Coronary artery (tissue), 2 donors: ENCODE measurements around the gene TEAD1.

ENCODE experiments used
- DNase-seq: peaks from one replicate; pipeline ENCODE4 v3.0.0-alpha.2; 2017; ENCODE audit warnings: low spot score
- H3K27ac ChIP-seq, 2 donors: fragments of 200-600 bp; sonication (generic); one replicate each; pipeline ENCODE4 v1.5.1; 2016 to 2019
- H3K4me3 ChIP-seq: fragments of 200-600 bp; sonication (generic); 2 replicates; pipeline ENCODE4 v1.5.1; 2016; ENCODE audit warnings: mild to moderate bottlenecking, moderate library complexity
- TF ChIP-seq, protein P1 (sequence below): fragments of 200-600 bp; sonication (generic); IDR thresholded peaks from one replicate; pipeline ENCODE4 v1.5.1; 2019; ENCODE audit warnings: antibody characterized with exemption

Gene TEAD1

GRCh38 chr11:12794576-12795230 is 120.5 kb downstream of the TEAD1 start:
- no peak for DNase-seq
- TF ChIP-seq, protein P1, sequence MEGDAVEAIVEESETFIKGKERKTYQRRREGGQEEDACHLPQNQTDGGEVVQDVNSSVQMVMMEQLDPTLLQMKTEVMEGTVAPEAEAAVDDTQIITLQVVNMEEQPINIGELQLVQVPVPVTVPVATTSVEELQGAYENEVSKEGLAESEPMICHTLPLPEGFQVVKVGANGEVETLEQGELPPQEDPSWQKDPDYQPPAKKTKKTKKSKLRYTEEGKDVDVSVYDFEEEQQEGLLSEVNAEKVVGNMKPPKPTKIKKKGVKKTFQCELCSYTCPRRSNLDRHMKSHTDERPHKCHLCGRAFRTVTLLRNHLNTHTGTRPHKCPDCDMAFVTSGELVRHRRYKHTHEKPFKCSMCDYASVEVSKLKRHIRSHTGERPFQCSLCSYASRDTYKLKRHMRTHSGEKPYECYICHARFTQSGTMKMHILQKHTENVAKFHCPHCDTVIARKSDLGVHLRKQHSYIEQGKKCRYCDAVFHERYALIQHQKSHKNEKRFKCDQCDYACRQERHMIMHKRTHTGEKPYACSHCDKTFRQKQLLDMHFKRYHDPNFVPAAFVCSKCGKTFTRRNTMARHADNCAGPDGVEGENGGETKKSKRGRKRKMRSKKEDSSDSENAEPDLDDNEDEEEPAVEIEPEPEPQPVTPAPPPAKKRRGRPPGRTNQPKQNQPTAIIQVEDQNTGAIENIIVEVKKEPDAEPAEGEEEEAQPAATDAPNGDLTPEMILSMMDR = no peak
- Histone ChIP-seq H3K4me3 (no peak overlapping the region), H3K27ac (no peak overlapping the region)

DNA sequence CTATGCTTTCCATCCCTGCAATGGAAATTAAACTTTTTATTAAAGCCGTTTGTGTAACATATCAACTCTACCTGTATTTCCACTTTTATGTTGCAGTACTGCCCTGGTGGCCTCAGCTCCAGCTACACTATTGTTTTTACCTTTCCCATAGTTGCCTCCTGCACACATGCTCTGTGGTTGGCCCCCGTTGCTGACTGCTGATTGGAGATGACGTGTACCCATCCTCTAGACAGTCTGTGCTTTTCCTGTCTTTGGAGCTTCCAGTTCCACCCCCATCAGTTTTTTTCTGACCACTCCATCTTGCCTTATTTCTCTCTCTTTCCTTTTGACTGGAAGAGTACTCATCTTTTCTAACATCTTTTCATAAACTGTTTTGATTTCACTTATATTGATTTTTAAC is 123.8 kb downstream of the TEAD1 start:
- DNase-seq = no peak
- Histone ChIP-seq H3K4me3 (no peak overlapping the region), H3K27ac (no peak overlapping the region)
- TF ChIP-seq, protein P1 = no peak

GRCh38 chr11:12798609-12799011 is 124.4 kb downstream of the TEAD1 start:
- H3K4me3 ChIP-seq = no peak overlapping the region
- no peak for DNase-seq
- TF ChIP-seq, protein P1 = no peak
- no peak overlapping the region for H3K27ac ChIP-seq

DNA sequence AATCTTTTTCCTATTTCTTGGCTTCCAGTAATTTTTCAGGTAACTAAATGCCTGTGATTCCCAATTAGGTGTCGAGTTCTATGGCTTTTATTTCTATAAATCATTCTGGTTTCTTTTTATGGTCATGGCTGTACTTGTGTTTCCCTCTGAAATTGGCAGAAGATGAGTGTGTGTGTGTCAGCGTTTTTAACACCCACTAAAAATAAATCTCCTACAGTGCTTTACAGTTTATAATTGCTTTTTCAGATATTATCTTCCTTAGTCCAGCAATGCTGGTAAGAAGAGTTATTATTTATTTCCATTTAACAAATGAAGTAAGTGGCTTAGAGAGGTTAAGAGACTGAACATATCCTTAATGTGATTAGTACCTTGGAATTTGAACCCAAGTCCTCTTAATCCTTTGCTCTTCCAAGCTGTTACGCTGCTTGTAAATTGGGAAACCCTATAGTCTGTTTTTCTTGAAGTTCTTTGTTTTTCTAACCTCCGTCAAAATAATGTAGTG is 125.2 kb downstream of the TEAD1 start:
- no peak overlapping the region for H3K4me3 ChIP-seq
- TF ChIP-seq, protein P1 = no peak
- H3K27ac ChIP-seq = no peak overlapping the region
- no peak for DNase-seq

GRCh38 chr11:12800032-12800671 is 125.9 kb downstream of the TEAD1 start:
- no peak for DNase-seq
- H3K27ac ChIP-seq = no peak overlapping the region
- H3K4me3 ChIP-seq = no peak overlapping the region
- TF ChIP-seq, protein P1 = no peak

- Histone ChIP-seq H3K27ac (no peak overlapping the region), H3K4me3 (no peak overlapping the region)
- DNase-seq = no peak
- TF ChIP-seq, protein P1 = no peak
These were observed 126.7 kb downstream of the TEAD1 start for GRCh38 chr11:12800871-12801270.

GRCh38 chr11:12801976-12802375 is 127.8 kb downstream of the TEAD1 start:
- no peak for DNase-seq
- TF ChIP-seq, protein P1 = no peak
- Histone ChIP-seq H3K27ac (no peak overlapping the region), H3K4me3 (no peak overlapping the region)
